Stimulated activated CD8-positive, alpha-beta memory T cell treated with anti-CD3 and anti-CD28 coated beads, Interleukin-4, amount 100 ng/mL, for 48 hours (primary cell): Measurements from ENCODE around the gene OPRL1.
"Not testable (repeated sequence)": the region's sequence is repeated elsewhere in the genome, so short reads cannot be mapped to it uniquely, and the experiment has no call there.

Experiments used
- DNase-seq: peaks from one replicate; pipeline ENCODE4 v3.0.0-alpha.2; 2020

The OPRL1 gene

DNA sequence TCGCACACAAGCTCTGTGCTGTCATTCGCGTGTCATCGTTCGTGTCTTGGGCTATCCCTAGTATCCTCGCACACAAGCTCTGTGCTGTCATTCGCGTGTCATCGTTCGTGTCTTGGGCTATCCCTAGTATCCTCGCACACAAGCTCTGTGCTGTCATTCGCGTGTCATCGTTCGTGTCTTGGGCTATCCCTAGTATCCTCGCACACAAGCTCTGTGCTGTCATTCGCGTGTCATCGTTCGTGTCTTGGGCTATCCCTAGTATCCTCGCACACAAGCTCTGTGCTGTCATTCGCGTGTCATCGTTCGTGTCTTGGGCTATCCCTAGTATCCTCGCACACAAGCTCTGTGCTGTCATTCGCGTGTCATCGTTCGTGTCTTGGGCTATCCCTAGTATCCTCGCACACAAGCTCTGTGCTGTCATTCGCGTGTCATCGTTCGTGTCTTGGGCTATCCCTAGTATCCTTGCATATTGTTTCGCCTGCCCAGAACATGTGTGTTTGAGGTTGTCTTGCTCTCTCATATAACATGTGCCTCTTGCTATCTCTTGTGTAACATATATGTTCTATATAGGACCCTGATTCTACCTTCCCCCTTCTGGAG lies 7.4 kb downstream of the OPRL1 start:
- not testable (repeated sequence) for DNase-seq

DNA sequence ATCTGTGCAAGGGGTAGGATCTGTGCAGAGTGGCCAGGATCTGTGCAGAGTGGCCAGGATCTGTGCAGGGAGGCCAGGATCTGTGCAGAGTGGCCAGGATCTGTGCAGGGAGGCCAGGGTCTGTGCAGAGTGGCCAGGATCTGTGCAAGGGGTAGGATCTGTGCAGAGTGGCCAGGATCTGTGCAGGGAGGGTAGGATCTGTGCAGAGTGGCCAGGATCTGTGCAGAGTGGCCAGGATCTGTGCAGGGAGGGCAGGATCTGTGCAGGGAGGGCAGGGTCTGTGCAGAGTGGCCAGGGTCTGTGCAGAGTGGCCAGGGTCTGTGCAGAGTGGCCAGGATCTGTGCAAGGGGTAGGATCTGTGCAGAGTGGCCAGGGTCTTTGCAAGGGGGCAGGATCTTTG lies 8.7 kb downstream of the OPRL1 start:
- not testable (repeated sequence) for DNase-seq

DNA sequence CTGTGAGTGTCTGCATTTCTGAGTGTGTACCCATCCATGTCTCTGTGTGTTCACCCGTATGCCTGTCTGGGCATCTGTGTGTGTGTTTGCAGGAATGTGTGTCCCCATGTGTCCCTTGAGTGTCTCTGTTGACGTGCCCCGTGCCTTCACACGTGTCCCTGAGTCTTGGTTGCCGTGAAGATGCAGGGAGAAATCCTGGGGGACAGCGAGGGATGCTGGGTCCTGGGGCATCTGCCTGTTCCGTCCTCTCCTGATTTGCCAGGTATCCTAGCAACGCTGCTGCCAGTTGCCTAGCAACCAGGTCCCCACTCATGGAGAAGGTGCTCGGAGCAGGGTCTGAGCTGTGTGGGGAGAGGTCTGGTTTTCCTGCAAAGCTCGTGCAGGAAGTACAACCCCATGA lies 10.3 kb downstream of the OPRL1 start:
- DNase-seq, result no peak

DNA sequence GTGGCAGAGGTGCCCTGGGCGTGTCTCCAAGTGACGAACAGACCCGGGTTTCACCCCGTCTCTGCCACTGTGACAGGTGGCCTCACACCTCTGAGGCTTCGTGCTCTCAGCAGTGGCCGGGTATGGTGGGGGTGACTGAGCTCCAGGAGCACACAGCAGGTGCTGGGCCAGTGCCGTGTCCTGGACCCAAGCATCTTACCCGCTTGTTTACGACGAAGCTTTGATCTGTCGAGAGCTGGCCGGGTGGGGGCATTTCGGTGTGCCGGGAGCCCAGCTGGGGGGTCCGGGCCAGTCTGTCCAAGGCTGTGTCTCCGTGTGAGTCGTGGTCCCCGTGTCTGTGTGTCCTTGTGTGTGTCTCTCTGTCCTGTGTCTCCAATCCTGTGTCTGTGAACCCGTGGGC lies 11.5 kb downstream of the OPRL1 start:
- no peak for DNase-seq

DNA sequence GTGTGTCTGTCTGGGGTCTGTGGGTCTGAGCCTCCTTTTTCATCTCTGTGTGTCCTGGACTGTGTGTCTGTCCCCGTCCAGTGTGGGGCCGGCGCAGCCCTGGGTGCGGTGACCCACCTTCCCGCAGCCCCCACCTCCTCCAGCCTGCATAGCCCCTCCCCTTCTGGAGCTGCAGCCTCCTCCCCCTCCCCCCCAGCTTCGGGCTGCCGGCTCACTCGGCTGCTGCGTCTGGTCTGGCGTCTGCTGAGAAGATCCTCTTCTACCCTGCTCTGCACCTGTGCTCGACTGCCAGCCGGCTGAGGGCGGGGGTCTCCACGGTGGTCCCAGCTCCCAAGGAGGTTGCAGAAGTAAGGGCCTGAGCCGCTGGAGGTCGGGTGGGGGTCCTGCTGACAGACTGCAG lies 11.9 kb downstream of the OPRL1 start:
- no peak for DNase-seq

- DNase-seq, result no peak
These were observed 12.6 kb downstream of the OPRL1 start for GRCh38 chr20:64092258-64093012.

GRCh38 chr20:64093013-64093503 lies 13.2 kb downstream of the OPRL1 start:
- DNase-seq, result no peak

DNA sequence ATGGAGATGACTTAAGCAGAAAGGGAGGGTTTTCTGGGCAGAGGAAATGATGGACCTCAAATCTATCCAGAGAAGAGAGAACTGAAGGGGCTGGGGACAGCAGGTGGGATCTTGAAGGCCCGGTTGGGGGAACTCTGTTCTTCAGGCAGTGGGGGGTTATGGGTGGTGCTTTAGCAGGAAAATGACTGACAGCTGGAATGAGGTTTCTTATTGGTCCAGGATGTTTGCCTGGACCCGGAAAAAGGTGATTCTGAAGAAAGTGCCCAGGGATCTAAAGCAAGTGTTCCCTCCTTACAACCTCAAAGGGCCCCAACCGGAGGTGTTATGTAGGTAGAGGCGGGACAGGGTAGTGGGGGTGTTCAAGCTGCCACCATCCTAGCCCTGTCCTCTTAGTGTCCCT lies 15.6 kb downstream of the OPRL1 start:
- DNase-seq, result no peak

DNA sequence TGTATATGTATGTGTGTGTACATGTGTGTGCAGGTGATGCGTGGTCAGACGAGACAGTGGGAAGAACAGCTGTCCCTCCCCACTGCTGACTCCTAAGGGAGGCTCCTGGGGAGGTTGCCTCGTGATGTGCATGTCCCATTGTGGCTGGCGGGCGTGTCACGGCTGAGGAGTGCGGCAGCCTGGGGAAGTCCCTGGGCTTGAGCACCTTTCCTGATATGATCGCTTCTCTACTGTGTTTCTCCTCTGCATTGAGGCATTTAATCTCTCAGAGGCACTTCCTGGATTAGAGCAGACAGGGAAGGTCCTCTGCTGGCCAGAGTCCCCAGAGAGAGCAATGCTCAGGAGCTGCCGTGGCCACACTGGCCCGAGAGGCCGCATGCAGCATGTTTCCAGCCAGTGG lies 16.0 kb downstream of the OPRL1 start:
- no peak for DNase-seq

GRCh38 chr20:64096535-64096934 lies 16.7 kb downstream of the OPRL1 start:
- DNase-seq, result no peak

- no peak for DNase-seq
These were observed 18.7 kb downstream of the OPRL1 start for GRCh38 chr20:64098471-64099013.

DNA sequence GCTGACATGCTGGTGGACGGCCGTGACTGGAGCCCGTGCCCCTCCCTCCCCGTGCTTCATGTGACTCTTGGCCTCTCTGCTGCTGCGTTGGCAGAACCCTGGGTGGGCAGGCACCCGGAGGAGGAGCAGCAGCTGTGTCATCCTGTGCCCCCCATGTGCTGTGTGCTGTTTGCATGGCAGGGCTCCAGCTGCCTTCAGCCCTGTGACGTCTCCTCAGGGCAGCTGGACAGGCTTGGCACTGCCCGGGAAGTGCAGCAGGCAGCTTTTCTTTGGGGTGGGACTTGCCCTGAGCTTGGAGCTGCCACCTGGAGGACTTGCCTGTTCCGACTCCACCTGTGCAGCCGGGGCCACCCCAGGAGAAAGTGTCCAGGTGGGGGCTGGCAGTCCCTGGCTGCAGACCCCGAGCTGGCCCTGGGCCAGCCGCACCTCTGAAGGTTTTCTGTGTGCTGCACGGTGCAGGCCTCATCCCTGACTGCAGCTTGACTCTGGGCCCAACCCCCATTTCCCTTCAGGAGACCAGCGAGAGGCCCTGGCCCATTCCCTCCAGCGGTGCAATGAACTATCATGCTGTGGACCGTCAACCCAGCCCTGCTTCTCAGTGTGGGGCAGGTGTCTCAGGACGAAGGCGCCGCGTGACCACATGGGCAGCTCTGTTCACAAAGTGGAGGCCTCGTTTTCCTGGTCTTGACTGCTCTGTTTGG lies 19.4 kb downstream of the OPRL1 start:
- DNase-seq, result no peak

GRCh38 chr20:64099880-64100565 lies 20.1 kb downstream of the OPRL1 start:
- no peak for DNase-seq

GRCh38 chr20:64100566-64100888 lies 20.6 kb downstream of the OPRL1 start:
- no peak for DNase-seq

DNA sequence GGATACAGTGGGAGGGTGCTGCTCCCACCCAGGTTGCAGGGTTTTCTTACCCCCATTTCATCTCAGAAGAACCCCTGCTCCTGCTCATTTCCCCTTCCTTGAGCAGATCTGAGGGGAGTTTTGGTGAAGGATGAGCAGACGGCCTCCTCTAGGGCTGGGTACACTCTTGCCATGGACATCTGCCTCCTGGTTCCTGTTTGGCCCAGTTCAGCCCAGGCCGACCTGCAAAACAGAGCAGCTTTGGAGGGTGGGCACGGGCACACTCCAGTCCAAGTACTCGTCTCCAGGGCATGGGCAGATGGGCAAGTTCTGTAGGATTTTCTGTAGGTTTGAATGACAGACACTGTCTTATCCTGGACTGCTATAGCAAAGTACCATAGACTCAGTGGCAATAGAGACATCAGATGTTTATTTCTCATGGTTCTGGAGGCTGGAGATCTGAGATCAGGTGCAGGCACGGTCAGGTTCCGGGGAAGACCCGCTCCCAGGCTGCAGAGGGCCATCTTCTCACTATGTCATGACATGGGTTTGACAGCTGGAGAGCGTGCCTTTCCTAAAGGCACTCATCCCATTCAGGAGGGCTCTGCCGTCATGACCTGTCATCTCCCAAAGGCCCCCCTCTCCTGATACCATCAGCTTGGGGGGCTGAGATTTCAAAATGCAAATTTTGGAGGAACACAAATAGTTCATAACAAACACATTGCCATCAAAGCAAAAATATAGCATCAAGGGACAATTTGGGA lies 21.2 kb downstream of the OPRL1 start:
- no peak for DNase-seq

DNA sequence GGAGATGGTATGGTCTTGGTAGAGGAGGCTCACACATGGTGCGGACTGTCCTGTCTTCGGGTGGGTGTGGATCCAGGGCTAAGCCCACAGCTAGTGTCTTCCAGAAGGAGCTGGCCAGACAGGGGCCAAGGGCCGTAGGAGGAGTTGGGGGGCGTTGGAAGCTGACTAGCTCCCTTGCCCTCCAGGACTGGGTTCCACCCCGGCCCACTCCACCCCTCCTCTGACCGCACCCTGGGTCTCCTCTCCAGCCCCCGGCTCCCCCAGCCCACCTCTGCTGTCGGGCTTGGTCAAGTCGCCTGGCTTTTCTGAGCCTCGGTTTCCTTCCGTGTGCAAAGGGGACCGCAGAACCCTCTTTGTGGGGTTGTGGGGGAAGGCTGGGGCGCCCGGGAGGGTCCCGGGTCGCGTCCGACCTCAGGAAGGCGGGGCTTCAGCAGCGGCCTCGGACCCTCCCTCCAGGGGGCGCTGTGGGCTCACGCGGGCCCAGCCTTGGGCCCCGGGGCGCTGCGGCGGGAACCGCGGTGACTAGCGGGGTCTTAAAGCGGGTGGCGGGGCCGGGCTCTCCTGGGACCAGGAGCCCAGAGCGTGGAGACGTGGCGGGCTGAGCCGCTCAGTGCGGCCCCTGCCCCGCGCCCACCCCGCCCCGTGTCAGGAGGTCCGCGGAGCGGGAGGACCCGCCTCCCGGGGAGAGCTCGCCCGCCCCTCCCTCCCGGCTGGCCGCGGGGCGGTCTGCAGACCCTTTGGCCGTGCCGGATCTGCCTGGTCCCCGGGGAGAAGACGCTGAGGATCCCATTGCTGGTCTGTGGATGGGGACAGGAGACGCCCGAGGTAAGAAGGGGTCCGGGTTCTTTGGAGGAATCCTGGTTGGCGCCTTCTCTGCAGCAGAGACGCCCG lies 22.1 kb downstream of the OPRL1 start:
- peak; percentile 88 for DNase-seq

DNA sequence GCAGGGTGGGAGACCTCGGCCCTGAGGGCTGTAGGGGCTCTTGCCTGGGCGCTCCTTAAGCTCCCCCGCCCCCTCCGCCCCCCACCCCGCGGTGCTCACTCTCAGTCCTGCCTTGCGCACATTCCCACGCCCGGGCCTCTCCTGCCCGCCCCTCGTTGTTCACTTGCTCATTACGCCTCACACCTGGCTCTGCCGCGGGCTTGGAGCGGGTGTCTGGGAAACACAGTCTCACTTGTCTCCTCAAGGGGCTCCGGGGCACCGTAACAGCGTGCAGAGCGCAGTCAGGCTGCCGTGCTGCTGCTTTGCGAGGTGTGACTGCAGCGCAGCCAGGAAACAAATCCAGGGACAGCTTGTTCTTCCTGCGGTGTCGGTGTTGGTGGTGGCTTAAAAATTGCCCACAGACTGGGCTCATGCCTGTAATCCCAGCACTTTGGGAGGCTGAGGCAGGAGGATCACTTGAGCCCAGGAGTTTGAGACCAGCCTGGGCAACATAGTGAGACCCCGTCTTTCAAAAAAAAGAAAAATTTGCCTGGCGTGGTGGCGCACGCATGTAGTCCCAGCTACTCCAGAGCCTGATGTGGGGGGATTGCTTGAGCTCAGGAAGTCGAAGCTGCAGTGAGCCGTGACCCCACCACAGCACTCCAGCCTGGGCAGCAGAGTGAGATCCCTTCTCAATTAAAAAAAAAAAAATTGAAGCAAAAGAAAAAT lies 22.9 kb downstream of the OPRL1 start:
- no peak for DNase-seq

GRCh38 chr20:64103871-64104666 lies 24.2 kb downstream of the OPRL1 start:
- no peak for DNase-seq

- DNase-seq, result no peak
These were observed 25.0 kb downstream of the OPRL1 start for GRCh38 chr20:64104667-64105451.
